Ascending aorta (tissue), 2 donors: ENCODE data around the gene CCDC78. TPM values are rescaled to one million over a fixed set of nuclear protein-coding genes. Genes with fewer than 3 reads are reported as not detected.
A peak's percentile ranks its signal among the peaks of the same experiment; 100 is the strongest.

Source experiments
- DNase-seq, 2 donors: peaks; one replicate each; pipeline ENCODE4 v3.0.0-alpha.2; 2019; ENCODE audit warnings: low spot score in 2 of 2
- H3K27ac ChIP-seq, 2 donors: fragments of 200-600 bp; sonication (generic); one replicate each; pipeline ENCODE4 v1.5.1; 2016 to 2017; ENCODE audit warnings: mild to moderate bottlenecking in 1 of 2
- H3K27me3 ChIP-seq: fragments of 200-600 bp; sonication (generic); one replicate; pipeline ENCODE4 v1.5.1; 2017
- H3K36me3 ChIP-seq, 2 donors: fragments of 200-600 bp; sonication (generic); one replicate each; pipeline ENCODE4 v1.5.1; 2016
- H3K4me1 ChIP-seq, 2 donors: fragments of 200-600 bp; sonication (generic); one replicate each; pipeline ENCODE4 v1.5.1; 2016 to 2017; ENCODE audit warnings: mild to moderate bottlenecking in 1 of 2
- H3K4me3 ChIP-seq, 2 donors: fragments of 200-600 bp; sonication (generic); one replicate each; pipeline ENCODE4 v1.5.1; 2016 to 2017; ENCODE audit warnings: mild to moderate bottlenecking in 1 of 2
- H3K9me3 ChIP-seq, 2 donors: fragments of 200-600 bp; sonication (generic); one replicate each; pipeline ENCODE4 v1.5.1; 2016
- intact Hi-C: fragments of 100-400 bp; cut with DNase I; formaldehyde crosslinking; loops from one replicate; pipeline ENCODE4 v1.15.1; 2023
- total RNA-seq: library from RNA; depleted of rRNA; stranded (reverse); fragments of >200 nt; gene quantifications from one replicate; pipeline ENCODE4 v1.1.0, GENCODE V29; 2016
- TF ChIP-seq, protein P1 (sequence below), 3 experiments: fragments of 200-600 bp in 2 of 3; fragments of 450-650 bp in 1 of 3; sonication (generic) in 2 of 3; IDR thresholded peaks; one replicate each; pipeline ENCODE4 v1.5.1; 2016 to 2019; ENCODE audit warnings: antibody characterized with exemption in 3 of 3, mild to moderate bottlenecking in 1 of 3, moderate library complexity in 1 of 3

Gene CCDC78
- total RNA-seq, 1 donor from 2014 or later: 8.2 TPM

- Histone ChIP-seq H3K4me1 (peaks cover 4 to 14% of the 10 kb centered on the region in 2 donors), H3K4me3 (no peak overlapping the region), H3K27ac (no peak overlapping the region), H3K36me3 (peaks cover 43 to 71% of the 10 kb centered on the region in 2 donors), H3K27me3 (no peaks in the 10 kb centered on the region), H3K9me3 (no peaks in the 10 kb centered on the region)
- DNase-seq: no peak
- intact Hi-C loops: no loop called here
- TF ChIP-seq, protein P1, sequence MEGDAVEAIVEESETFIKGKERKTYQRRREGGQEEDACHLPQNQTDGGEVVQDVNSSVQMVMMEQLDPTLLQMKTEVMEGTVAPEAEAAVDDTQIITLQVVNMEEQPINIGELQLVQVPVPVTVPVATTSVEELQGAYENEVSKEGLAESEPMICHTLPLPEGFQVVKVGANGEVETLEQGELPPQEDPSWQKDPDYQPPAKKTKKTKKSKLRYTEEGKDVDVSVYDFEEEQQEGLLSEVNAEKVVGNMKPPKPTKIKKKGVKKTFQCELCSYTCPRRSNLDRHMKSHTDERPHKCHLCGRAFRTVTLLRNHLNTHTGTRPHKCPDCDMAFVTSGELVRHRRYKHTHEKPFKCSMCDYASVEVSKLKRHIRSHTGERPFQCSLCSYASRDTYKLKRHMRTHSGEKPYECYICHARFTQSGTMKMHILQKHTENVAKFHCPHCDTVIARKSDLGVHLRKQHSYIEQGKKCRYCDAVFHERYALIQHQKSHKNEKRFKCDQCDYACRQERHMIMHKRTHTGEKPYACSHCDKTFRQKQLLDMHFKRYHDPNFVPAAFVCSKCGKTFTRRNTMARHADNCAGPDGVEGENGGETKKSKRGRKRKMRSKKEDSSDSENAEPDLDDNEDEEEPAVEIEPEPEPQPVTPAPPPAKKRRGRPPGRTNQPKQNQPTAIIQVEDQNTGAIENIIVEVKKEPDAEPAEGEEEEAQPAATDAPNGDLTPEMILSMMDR (IDR thresholded peaks at IDR 0.05): no peak
Observed at GRCh38 chr16:735982-736453, 9.8 kb upstream of the CCDC78 start.

GRCh38 chr16:734981-735881 is 9.0 kb upstream of the CCDC78 start:
- H3K36me3 ChIP-seq: peaks cover 43 to 76% of the 10 kb centered on the region in 2 donors
- no peak for DNase-seq

DNA sequence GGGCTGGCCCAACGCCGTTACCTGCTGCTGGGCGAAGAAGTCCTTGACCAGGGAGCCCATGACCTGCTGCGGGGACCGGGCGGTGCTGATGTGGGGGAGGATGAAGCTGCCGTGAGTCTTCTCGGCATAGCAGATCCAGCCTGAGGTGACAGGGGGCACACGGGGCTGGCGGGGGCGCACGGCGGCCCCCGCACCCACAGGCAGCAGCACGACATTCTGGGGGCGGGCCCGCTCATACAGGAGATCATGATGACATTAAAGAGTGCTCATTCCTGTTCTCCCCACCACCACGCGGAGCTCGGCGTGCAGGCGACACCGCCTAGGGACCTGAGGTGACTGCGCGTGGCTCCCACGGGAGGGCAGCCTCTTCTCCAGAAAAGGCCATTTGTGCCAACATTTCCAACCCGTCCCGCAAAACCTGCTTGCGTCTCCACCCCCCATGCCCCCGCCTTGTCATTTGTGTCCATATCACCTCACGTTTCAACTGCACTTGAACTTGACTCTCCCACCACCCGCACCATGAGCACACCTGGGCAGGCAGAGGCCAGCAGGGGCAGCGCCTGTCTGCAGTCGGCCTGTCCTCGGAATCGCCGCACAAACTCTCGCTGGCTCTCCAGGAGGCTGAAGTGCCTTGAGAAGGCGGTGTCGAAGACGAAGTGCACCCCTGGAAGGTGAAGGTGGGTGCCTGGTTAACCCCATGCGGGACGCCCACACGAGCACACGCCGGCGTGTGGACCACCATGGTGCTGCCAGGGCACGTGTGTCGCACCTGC is 8.2 kb upstream of the CCDC78 start:
- H3K9me3 ChIP-seq: no peaks in the 10 kb centered on the region
- intact Hi-C loops: no loop called here
- H3K4me3 ChIP-seq: no peak overlapping the region
- peaks cover 43 to 76% of the 10 kb centered on the region in 2 donors for H3K36me3 ChIP-seq
- TF ChIP-seq, protein P1 (IDR thresholded peaks at IDR 0.05): no peak
- H3K27ac ChIP-seq: no peak overlapping the region
- H3K27me3 ChIP-seq: no peaks in the 10 kb centered on the region
- H3K4me1 ChIP-seq: peaks cover 0 to 2% of the 10 kb centered on the region in 2 donors
- DNase-seq: no peak

More at GRCh38 chr16:734981-735881, 9.0 kb upstream of the CCDC78 start:
- no peaks in the 10 kb centered on the region for H3K27me3 ChIP-seq
- TF ChIP-seq, protein P1 (IDR thresholded peaks at IDR 0.05): no peak
- H3K27ac ChIP-seq: no peak overlapping the region
- no peak overlapping the region for H3K4me3 ChIP-seq
- intact Hi-C loops: no loop called here
- H3K4me1 ChIP-seq: peaks cover 4 to 11% of the 10 kb centered on the region in 2 donors
- H3K9me3 ChIP-seq: no peaks in the 10 kb centered on the region

DNA sequence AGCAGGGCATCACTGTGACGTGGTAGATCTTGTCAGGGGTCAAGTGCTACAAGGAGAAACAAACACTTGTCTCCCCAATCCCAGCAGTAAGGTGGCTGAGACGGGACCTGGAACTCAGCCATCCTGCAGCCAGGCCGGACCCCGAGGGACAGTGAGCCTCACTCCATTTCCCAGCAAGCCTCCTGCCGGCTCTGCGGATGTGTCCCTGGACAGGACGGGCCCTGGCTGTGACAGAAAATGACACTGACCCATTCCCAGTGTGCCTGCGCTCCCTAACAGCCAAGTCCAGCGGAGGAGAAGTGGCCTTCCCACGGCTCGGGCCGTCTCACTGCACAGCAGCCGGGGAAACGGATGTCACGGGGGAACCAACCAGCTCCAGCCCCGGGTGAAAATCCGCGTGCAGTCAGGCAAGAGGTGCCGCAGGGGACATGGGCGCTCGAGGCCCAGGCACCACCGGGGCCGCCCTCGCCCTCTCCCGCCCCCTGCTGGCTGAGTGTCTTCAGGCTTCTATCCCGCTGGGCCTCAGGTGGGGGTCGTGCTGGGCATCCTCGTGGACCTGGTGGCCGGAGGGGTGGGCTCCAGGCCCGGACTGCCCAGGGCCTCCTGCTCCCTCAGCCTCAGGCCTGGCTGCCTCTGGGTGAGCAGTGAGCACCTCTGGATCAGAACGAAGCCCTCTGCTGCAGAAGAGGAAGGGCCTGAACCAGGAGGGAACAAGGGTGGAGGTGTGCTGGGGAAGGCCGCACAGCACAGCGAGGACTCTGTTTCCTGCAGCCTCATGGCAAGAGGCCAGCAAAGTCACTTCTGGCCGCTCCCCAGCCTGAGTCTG is 7.4 kb upstream of the CCDC78 start:
- H3K9me3 ChIP-seq: no peaks in the 10 kb centered on the region
- peaks cover under 1 to 2% of the 10 kb centered on the region in 2 donors for H3K4me1 ChIP-seq
- H3K27ac ChIP-seq: no peak overlapping the region
- H3K36me3 ChIP-seq: peaks cover 43 to 76% of the 10 kb centered on the region in 2 donors
- no peak overlapping the region for H3K4me3 ChIP-seq
- TF ChIP-seq, protein P1 (IDR thresholded peaks at IDR 0.05): peak in 1 of 3 experiments; percentile 13
- DNase-seq: no peak
- intact Hi-C loops: no loop called here
- H3K27me3 ChIP-seq: peaks cover under 1% of the 10 kb centered on the region

DNA sequence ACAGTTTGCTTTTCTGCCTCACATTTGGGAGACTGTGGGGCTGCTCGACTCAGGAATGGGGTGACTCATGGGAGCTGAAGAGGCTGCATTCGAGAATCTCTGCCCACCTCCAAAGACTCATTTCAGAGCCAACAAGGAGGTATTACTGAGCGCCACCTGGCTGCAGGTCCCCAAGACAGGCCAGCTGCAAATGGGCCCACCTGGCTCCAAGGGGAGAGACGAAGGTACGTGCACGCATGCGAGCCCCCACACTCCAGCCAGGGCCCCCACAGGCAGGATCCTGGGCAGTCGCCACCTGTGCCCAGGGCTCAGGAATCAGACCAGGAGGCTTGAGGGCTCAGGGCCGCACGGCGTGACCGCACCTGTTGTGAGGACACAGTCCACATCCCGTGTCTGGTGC is 6.7 kb upstream of the CCDC78 start:
- intact Hi-C loops: no loop called here
- no peak for DNase-seq
- no peak overlapping the region for H3K27ac ChIP-seq
- peaks cover 43 to 75% of the 10 kb centered on the region in 2 donors for H3K36me3 ChIP-seq
- peaks cover 7 to 8% of the 10 kb centered on the region in 2 donors for H3K4me1 ChIP-seq
- TF ChIP-seq, protein P1 (IDR thresholded peaks at IDR 0.05): no peak
- no peaks in the 10 kb centered on the region for H3K9me3 ChIP-seq
- peaks cover 4% of the 10 kb centered on the region for H3K27me3 ChIP-seq
- H3K4me3 ChIP-seq: no peak overlapping the region
